KOPT-K1 (cell line): ENCODE data around the gene SBF2.
"Not testable (repeated sequence)": the region's sequence is repeated elsewhere in the genome, so short reads cannot be mapped to it uniquely, and the experiment has no call there.

ENCODE experiments used
- H3K27ac ChIP-seq: fragments of 200-600 bp; sonication (generic); 2 replicates; pipeline ENCODE4 v1.5.1; 2016; ENCODE audit warnings: antibody characterized with exemption, mild to moderate bottlenecking, low read depth, low read length; ENCODE audit not compliant: poor library complexity, severe bottlenecking
- H3K36me3 ChIP-seq: fragments of 200-600 bp; sonication (generic); 2 replicates; pipeline ENCODE4 v1.5.1; 2017; ENCODE audit warnings: antibody characterized with exemption, mild to moderate bottlenecking, low read length, moderate library complexity; ENCODE audit not compliant: insufficient read depth
- H3K9me3 ChIP-seq: fragments of 200-600 bp; sonication (generic); 2 replicates; pipeline ENCODE4 v1.5.1; 2017; ENCODE audit warnings: antibody characterized with exemption, low read length, mild to moderate bottlenecking; ENCODE audit not compliant: insufficient read depth, poor library complexity, severe bottlenecking

The SBF2 gene

DNA sequence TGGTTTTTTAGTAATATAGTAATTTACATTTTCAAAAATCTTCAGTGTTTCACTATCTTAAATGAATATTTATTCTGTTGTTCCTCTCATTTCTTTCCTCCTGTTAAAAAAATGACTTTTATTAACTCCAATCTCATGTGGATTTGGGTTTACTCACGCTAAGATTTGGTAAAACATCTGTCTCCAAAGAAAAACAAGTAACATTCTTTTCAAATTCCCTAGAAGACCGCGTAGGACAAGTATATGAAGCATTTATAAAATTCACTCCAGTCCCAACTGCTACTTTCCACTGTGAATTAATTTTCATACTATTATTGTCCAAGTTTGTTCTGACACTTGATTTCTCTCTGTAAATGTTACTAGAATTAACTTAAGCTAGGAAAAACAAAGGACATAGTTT lies 26.2 kb downstream of the SBF2 start:
- no peaks in the 10 kb centered on the region for H3K9me3 ChIP-seq
- no peaks in the 10 kb centered on the region for H3K36me3 ChIP-seq
- H3K27ac ChIP-seq: no peak overlapping the region

DNA sequence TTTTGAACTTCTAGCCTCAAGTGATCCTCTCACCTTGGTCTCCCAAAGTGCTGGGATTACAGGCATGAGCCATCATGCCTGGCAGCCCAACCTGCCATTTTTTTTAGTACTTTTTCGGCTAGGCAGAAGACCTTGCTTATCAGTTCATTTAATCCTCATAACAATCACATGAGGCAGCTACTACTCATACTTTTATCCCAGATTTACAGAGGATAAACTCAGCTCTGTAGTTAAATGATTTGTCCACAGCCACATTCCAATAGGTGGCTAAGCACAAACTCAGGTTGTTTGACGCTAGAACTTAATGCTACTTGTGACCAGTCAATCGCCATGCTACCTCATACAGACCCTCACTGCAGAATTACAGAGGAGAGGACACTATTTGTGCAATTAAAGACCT lies 28.1 kb downstream of the SBF2 start:
- Histone ChIP-seq H3K36me3 (no peaks in the 10 kb centered on the region), H3K9me3 (no peaks in the 10 kb centered on the region), H3K27ac (no peak overlapping the region)

DNA sequence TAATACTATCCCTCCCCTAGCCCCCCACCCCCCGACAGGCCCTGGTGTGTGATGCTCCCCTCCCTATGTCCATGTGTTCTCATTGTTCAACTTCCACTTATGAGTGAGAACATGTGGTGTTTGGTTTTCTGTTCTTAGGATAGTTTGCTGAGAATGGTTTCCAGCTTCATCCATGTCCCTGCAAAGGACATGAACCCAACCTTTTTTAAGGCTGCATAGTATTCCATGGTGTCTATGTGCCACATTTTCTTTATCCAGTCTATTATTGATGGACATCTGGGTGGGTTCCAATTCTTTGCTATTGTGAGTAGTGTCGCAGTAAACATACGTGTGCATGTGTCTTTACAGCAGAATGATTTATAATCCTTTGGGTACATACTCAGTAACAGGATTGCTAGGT lies 29.3 kb downstream of the SBF2 start:
- H3K27ac ChIP-seq, H3K36me3 ChIP-seq, H3K9me3 ChIP-seq: not testable (repeated sequence)

DNA sequence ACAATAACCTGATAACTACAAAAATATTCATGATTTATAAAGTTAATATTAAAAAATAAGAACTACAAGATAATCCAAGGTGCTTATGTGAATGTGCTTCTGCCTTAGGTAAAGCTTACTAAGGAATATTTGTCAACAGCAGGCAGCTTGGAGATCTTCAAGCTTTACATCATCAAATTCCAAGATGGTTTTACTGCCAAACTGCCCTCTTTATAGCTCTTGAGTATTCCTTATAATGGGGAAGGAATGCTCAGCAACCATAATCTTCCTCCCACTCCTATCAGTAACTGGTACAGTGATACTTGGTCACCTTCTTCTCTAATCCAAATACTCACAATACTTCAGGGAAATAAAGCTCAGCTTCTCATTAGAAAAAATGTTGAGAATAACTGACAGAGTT lies 30.1 kb downstream of the SBF2 start:
- H3K27ac ChIP-seq: no peak overlapping the region
- H3K9me3 ChIP-seq: no peaks in the 10 kb centered on the region
- H3K36me3 ChIP-seq: no peaks in the 10 kb centered on the region

DNA sequence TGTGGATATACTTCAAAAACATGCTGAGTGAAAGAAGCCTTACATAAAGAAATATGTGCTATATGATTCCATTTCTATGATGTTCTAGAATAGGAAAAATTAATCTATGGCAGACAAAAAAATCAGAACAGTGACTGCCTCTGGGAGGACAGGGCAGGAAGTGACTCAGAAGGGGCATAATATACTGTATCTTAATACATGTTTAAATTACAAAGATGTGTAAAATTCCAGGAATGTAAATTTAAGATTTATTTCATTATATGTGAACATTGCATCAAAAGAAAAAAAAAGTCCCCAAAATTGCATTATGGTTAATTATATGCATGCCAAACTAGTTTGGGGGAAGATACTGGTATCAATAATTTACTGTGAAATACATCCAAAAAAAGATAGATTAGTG lies 32.2 kb downstream of the SBF2 start:
- Histone ChIP-seq H3K9me3 (no peaks in the 10 kb centered on the region), H3K27ac (no peak overlapping the region), H3K36me3 (no peaks in the 10 kb centered on the region)

DNA sequence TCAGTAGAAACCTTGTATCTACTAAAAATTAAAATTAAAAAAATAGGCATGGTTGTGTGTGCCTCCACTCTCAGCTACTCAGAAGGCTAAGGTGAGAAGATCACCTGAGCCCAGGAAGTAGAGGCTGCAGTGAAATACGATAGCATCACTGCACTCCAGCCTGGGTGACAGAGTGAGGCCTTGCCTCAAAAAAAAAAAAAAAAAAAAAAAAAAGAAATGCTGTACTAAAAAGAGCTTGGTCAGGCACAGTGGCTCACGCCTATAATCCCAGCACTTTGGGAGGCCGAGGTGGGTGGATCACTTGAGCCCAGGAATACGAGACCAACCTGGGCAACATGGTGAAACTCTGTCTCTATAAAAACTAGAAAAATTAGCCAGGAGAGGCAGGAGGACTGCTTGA lies 36.5 kb downstream of the SBF2 start:
- Histone ChIP-seq H3K36me3 (no peaks in the 10 kb centered on the region), H3K9me3 (no peaks in the 10 kb centered on the region), H3K27ac (no peak overlapping the region)

DNA sequence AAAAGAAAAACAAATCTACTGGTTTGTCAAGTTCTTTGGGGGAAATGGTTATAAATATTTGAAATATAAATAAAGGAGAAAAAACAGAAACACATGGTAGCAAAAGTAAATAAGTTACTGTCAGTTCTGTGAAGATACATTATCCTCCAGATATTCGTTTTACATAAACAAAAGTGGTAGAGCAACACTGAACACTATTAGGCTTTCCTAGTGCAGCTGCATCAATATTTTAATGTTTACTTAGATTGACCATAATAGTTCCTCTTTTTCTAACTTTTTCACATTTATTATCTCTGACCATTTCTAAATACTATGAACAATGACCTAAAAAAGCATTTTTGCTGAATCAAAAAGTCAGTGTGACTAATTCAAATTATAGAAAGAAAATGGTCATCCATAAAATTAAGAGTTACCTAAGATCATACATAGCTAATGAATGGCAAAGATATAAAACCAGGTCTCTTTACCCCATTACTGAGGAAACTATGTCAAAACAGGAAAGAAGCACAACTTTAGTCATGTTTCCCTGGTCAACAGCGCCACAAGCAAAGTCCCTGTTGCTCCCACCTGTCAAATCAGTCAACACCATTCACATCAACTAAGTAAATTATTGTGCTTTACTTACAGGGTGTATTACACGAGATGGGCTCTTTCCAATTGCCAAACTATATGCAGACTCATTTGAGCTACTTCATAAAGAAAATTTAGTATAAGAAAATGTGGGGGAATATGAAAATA lies 38.5 kb downstream of the SBF2 start:
- Histone ChIP-seq H3K27ac (no peak overlapping the region), H3K9me3 (no peaks in the 10 kb centered on the region), H3K36me3 (no peaks in the 10 kb centered on the region)

DNA sequence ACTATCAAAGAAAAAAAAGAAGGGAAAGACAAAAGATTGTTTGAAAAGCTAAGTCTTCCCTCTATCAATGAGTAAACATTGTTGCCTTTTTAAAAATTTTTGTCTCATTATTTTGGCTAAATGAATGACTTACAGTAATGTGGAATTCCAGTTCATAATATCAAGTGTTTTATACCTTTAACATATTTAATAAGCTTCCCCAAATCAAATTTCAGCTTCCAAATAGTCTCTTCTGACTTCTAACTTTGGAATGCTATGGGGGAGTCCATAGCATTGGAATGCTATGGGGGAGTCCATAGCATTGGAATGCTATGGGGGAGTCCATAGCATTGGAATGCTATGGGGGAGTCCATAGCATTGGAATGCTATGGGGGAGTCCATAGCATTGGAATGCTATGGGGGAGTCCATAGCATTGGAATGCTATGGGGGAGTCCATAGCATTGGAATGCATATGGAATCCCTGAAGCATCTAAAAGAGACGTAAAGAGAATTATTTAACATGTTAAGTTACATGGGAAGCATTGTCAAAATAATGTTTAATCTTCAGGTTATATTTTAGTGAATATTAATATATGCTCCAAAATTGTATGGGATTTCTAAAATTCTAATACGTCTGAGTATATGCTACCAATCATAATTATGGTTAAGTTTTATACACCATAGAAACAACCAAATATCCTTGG lies 44.4 kb downstream of the SBF2 start:
- H3K9me3 ChIP-seq, H3K36me3 ChIP-seq, H3K27ac ChIP-seq: not testable (repeated sequence)

DNA sequence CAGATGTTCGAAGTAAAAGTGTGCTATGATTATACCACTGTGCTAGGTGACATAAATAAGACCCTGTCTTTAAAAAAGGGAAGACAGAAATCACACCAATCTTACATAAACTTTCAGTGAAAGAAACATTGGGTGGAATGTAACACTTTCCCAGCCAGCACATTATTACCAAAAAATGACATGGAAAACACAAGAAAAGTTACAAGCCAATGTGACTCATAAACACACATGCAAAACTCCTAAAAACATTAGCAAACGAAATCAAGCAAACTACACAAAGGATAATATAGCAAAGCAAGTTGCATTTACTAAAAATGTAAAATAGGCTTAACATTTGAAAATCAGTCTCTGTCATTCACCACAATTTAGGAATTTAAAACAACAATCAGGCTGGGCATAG lies 47.0 kb downstream of the SBF2 start:
- no peaks in the 10 kb centered on the region for H3K36me3 ChIP-seq
- no peak overlapping the region for H3K27ac ChIP-seq
- no peaks in the 10 kb centered on the region for H3K9me3 ChIP-seq

DNA sequence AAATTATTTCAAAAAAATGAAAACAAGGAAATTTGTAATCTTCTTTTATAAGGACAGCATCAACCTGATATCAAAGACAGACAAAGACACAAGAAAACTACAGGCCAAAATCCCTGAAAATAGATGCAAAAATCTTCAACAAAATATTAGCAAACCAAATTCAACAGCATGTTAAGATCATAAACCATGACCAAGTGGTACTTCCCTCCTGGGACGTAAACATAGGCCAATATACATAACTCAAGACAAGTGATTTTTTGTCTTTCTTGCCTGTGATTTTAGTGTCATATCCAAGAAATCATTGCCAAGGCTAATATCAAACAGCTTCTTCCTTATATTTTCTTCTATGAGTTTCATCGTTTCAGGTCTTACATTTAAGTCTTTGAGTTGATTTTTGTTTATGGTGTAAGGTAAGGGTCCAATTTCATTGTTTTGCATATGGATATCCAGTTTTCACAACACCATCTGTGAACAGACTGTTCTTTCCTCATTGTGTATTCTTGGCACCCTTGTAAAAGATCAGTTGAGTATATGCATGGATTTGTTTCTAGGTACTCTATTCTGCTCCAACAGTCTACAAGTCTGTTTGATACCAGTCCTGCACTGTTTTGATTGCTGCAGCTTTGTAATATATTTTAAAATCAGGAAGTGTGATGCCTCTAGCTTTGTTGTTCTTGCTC lies 50.0 kb downstream of the SBF2 start:
- Histone ChIP-seq H3K36me3 (no peaks in the 10 kb centered on the region), H3K27ac (no peak overlapping the region), H3K9me3 (no peaks in the 10 kb centered on the region)

DNA sequence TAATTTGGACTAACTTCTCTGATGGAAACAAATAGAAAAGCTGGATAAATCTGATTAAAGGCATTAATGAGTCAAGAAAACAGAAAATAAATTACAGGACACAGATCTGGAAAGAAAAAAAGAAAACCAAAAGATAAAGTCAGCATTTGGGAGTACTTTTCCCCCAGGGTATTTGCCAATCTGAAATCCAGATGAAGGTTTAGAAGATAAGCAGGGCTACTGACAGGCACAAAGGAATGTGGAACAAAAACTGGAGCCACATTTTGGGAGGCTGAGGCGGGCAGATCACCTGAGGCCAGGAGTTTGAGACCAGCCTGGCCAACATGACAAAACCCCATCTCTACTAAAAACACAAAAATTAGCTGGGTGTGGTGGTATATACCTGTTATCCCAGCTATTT lies 57.2 kb downstream of the SBF2 start:
- H3K9me3 ChIP-seq: peaks cover 14% of the 10 kb centered on the region
- no peak overlapping the region for H3K27ac ChIP-seq
- no peaks in the 10 kb centered on the region for H3K36me3 ChIP-seq

DNA sequence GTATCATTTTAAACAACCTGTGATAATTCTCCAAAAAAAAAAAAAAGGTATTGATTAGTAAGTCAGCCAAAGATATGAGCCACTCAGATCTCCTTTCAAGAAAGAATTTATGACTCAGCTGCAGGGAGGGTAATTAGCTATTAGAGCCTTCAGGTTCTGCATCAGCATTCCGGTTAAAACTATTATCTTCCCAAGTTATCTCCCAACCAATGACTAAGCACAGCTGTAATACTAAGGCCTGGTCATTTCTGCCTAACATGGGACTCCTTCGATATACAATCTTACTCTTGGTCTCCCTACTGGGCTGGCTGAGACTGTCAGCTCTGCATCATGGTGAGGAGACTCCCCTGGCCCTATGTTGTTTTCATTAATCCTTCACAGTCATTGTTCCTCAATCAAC lies 60.4 kb downstream of the SBF2 start:
- Histone ChIP-seq H3K27ac (no peak overlapping the region), H3K36me3 (no peaks in the 10 kb centered on the region), H3K9me3 (peaks cover 21% of the 10 kb centered on the region)

DNA sequence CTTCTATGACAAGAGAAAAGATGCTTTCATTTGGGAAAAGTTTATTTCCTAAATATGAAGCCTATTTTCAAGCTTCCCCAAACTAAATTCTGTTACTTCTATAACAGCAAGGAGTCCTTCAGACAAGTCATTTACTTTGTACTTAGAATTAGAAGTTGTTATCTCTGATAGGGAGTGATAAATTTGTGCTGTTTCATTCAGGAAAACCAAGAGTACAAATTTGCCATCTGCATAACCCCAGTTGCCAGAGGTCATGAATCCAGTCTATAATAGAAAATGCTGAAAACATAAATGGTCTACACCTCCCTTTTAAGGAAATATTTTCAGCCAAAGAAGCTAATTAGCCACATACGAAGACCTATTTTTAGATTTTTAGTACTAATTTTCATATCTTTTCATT lies 61.3 kb downstream of the SBF2 start:
- Histone ChIP-seq H3K36me3 (no peaks in the 10 kb centered on the region), H3K27ac (no peak overlapping the region), H3K9me3 (peaks cover 21% of the 10 kb centered on the region)

DNA sequence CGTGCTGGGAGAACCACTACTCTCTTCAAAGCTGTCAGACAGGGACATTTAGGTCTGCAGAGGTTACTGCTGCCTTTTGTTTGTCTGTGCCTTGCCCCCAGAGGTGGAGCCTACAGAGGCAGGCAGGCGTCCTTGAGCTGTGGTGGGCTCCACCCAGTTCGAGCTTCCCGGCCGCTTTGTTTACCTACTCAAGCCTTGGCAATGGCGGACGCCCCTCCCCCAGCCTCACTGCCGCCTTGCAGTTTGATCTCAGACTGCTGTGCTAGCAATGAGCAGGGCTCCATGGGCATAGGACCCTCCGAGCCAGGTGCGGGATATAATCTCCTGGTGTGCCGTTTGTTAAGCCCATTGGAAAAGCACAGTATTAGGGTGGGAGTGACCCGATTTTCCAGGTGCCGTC lies 62.2 kb downstream of the SBF2 start:
- not testable (repeated sequence) for H3K36me3 ChIP-seq, H3K27ac ChIP-seq
- peaks cover 21% of the 10 kb centered on the region for H3K9me3 ChIP-seq

DNA sequence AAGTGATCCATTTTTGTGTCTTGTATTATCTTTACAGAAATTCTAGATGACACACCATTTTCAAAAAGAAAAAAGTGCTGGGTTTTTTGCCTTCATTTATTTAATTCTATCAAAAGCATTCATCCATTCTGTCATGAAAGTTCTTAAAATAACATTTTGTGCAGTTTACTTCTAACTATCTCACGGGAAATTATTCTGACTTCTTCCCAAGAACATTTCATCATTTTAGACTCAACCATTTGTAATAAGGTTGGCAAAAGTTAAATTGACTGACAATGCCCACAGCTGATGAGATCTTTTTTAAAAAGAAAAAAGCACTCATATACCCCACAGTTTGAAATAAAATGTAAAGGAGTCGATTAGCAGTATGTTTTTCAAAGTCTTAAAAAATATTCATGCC lies 68.5 kb downstream of the SBF2 start:
- Histone ChIP-seq H3K27ac (no peak overlapping the region), H3K36me3 (no peaks in the 10 kb centered on the region), H3K9me3 (no peaks in the 10 kb centered on the region)

DNA sequence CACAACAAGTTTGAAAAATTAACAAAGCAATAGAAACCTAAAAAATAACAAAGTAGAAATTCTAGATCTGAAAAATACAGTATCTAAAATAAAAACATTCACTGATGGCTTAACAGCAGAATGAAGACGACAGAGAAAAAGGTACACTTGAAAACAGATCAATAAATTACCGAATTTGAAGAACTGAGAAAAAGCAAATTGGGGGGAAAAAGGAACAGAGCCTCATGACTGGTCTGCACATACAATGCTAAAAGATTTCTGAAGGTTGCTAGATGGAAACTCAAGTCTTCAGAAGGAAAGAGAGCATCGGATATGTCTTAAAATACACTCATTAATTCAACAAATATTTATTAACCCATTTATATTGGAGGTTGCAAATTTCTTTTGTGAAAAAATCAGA lies 71.6 kb downstream of the SBF2 start:
- Histone ChIP-seq H3K9me3 (peaks cover 14% of the 10 kb centered on the region), H3K36me3 (no peaks in the 10 kb centered on the region), H3K27ac (no peak overlapping the region)
